CD4-positive, alpha-beta T cell (primary cell): ENCODE measurements around the gene RPL37A. TPM values are rescaled to one million over a fixed set of nuclear protein-coding genes. Genes with fewer than 3 reads are reported as not detected.

Experiments
- ATAC-seq: fragments of 200-7000 bp; cut with Tn5 transposase; one replicate; pipeline ENCODE4 v1.10.0; 2022; ENCODE audit warnings: mild to moderate bottlenecking; ENCODE audit not compliant: poor library complexity
- CTCF ChIA-PET: fragments of 350-600 bp; sonication (Branson Sonifier 250); formaldehyde crosslinking; loops from one replicate; lab custom pipeline; 2021; ENCODE audit warnings: antibody characterized with exemption, inconsistent platforms; lab: Charles Lee
- POLR2A ChIA-PET: fragments of 350-600 bp; sonication (Branson Sonifier 250); formaldehyde crosslinking; loops from one replicate; lab custom pipeline; 2021; ENCODE audit warnings: antibody characterized with exemption, inconsistent platforms; lab: Charles Lee
- DNase-seq, 14 experiments: peaks; one replicate each; pipeline ENCODE4 v3.0.0-alpha.2; 2013 to 2020; ENCODE audit warnings: mixed read lengths in 2 of 14
- H3K27ac ChIP-seq, 2 donors: one replicate each; pipeline versions ENCODE4 v1.5.1 to v1.7.0; 2013; ENCODE audit warnings: low read length in 2 of 2, low read depth in 1 of 2, mild to moderate bottlenecking in 1 of 2
- H3K27me3 ChIP-seq, 2 experiments: 1 replicate in 1 of 2; 2 replicates in 1 of 2; pipeline versions ENCODE4 v1.6.1 to v1.7.0; 2013; ENCODE audit warnings: low read length in 2 of 2, control low read depth in 1 of 2, mild to moderate bottlenecking in 1 of 2, moderate library complexity in 1 of 2; ENCODE audit not compliant: insufficient read depth in 2 of 2, control insufficient read depth in 1 of 2
- H3K36me3 ChIP-seq: one replicate; pipeline ENCODE4 v1.6.1; 2013; ENCODE audit warnings: low read length, control low read depth; ENCODE audit not compliant: insufficient read depth
- H3K4me1 ChIP-seq: one replicate; pipeline ENCODE4 v1.6.1; 2013; ENCODE audit warnings: low read length, control low read depth; ENCODE audit not compliant: insufficient read depth
- H3K4me3 ChIP-seq: one replicate; pipeline ENCODE4 v1.5.1; 2013; ENCODE audit warnings: mild to moderate bottlenecking, low read length, moderate library complexity
- H3K9me3 ChIP-seq, 2 experiments: 1 replicate in 1 of 2; 2 replicates in 1 of 2; pipeline versions ENCODE4 v1.6.1 to v1.7.0; 2013; ENCODE audit warnings: low read length in 2 of 2, mild to moderate bottlenecking in 2 of 2, control low read depth in 1 of 2, moderate library complexity in 1 of 2; ENCODE audit not compliant: control insufficient read depth in 1 of 2, insufficient read depth in 1 of 2
- H3K27ac Mint-ChIP-seq: one replicate; pipeline ENCODE4 v1.8.0; 2020; ENCODE audit warnings: mixed read lengths
- H3K27me3 Mint-ChIP-seq: one replicate; pipeline ENCODE4 v1.8.0; 2021; ENCODE audit warnings: mixed read lengths
- H3K36me3 Mint-ChIP-seq: one replicate; pipeline ENCODE4 v1.8.0; 2021; ENCODE audit warnings: low read depth, mixed read lengths
- H3K4me1 Mint-ChIP-seq: one replicate; pipeline ENCODE4 v1.8.0; 2021; ENCODE audit warnings: low read depth, mixed read lengths
- H3K4me3 Mint-ChIP-seq: one replicate; pipeline ENCODE4 v1.8.0; 2020; ENCODE audit warnings: mild to moderate bottlenecking, mixed read lengths
- H3K9me3 Mint-ChIP-seq: one replicate; pipeline ENCODE4 v1.8.0; 2020; ENCODE audit warnings: mixed read lengths
- intact Hi-C, 2 experiments: fragments of 100-400 bp; cut with DNase I in 1 of 2; cut with micrococcal nuclease in 1 of 2; formaldehyde crosslinking; loops; one replicate each; pipeline versions ENCODE4 v1.15.1 to v1.9.0; 2023 to 2025; cut with DNase I, micrococcal nuclease
- total RNA-seq, 174 experiments: library from RNA in 2 of 174; stranded (reverse) in 2 of 174; gene quantifications; one replicate each; pipeline ENCODE4 v1.2.3 and lab custom pipeline; 2021 to 2026
- TF ChIP-seq, protein P1 (sequence below): fragments of 200-600 bp; IDR thresholded peaks from one replicate; pipeline ENCODE4 v1.8.0; 2022; ENCODE audit warnings: antibody characterized with exemption, mild to moderate bottlenecking

RPL37A gene
- total RNA-seq, 2 experiments from 2014 or later, result 4,138 to 4,142 TPM

DNA sequence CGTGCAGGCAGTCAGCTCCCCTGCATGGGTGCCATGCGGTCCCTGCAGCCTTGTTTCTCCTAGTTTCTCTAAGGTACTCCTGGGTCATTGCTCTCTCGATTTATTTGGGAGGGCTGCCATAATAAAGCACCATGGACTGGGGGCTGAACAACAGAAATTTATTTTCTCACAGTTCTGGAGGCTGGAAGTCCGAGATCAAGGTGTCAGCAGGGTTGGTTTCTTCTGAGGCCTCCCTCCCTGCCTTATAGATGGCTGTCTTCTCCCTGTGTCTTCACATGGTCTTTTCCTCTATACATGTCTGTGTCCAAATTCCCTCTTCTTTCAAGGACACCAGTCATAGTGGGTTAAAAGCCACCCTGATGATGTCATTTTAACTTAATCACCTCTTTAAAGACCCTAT, 40.5 kb downstream of the RPL37A start:
- no peaks in the 10 kb centered on the region for H3K9me3 ChIP-seq
- H3K4me3 Mint-ChIP-seq, result no peak overlapping the region
- ChIA-PET POLR2A (no interaction called here), CTCF (no interaction called here)
- H3K27me3 Mint-ChIP-seq, result no peaks in the 10 kb centered on the region
- H3K27ac Mint-ChIP-seq, result no peak overlapping the region
- no peaks in the 10 kb centered on the region for H3K4me1 Mint-ChIP-seq
- TF ChIP-seq, protein P1, sequence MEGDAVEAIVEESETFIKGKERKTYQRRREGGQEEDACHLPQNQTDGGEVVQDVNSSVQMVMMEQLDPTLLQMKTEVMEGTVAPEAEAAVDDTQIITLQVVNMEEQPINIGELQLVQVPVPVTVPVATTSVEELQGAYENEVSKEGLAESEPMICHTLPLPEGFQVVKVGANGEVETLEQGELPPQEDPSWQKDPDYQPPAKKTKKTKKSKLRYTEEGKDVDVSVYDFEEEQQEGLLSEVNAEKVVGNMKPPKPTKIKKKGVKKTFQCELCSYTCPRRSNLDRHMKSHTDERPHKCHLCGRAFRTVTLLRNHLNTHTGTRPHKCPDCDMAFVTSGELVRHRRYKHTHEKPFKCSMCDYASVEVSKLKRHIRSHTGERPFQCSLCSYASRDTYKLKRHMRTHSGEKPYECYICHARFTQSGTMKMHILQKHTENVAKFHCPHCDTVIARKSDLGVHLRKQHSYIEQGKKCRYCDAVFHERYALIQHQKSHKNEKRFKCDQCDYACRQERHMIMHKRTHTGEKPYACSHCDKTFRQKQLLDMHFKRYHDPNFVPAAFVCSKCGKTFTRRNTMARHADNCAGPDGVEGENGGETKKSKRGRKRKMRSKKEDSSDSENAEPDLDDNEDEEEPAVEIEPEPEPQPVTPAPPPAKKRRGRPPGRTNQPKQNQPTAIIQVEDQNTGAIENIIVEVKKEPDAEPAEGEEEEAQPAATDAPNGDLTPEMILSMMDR, result no peak
- H3K27me3 ChIP-seq, result no peaks in the 10 kb centered on the region
- no peaks in the 10 kb centered on the region for H3K36me3 ChIP-seq
- intact Hi-C loops, result no loop called here
- H3K4me3 ChIP-seq, result no peak overlapping the region
- no peaks in the 10 kb centered on the region for H3K36me3 Mint-ChIP-seq
- DNase-seq (no peak), ATAC-seq (no peak)
- no peaks in the 10 kb centered on the region for H3K9me3 Mint-ChIP-seq
- H3K27ac ChIP-seq, result no peak overlapping the region
- no peaks in the 10 kb centered on the region for H3K4me1 ChIP-seq

DNA sequence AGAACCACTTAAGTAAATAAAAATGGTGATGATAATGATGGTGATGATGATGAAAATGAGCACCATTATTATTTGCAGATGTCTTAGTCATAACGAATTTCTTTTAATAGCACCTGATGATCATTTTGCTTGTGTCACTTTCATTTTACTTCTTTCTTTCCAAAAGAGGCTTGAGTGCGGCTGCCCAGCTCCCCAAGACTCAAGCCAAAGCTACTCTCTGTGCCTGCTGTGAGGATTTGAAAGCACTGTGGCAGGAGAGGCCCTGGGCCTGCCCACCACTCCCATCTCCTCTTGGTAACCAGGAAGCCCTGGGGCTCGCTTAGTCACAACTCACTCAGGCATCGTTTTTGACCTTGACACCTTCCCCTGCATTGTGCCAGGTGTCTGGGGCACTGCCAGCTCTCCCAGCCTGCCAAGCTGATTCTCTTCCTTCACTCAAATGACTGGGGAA, 41.2 kb downstream of the RPL37A start:
- H3K27me3 ChIP-seq, result no peaks in the 10 kb centered on the region
- ATAC-seq (no peak), DNase-seq (no peak)
- no peak overlapping the region for H3K4me3 Mint-ChIP-seq
- POLR2A ChIA-PET, result no interaction called here
- no peaks in the 10 kb centered on the region for H3K36me3 ChIP-seq
- H3K9me3 ChIP-seq, result no peaks in the 10 kb centered on the region
- TF ChIP-seq, protein P1, result no peak
- H3K27ac Mint-ChIP-seq, result no peak overlapping the region
- H3K4me1 ChIP-seq, result no peaks in the 10 kb centered on the region
- H3K4me1 Mint-ChIP-seq, result no peaks in the 10 kb centered on the region
- CTCF ChIA-PET, result no interaction called here
- no peak overlapping the region for H3K4me3 ChIP-seq
- no peak overlapping the region for H3K27ac ChIP-seq
- no peaks in the 10 kb centered on the region for H3K27me3 Mint-ChIP-seq
- no peaks in the 10 kb centered on the region for H3K36me3 Mint-ChIP-seq
- H3K9me3 Mint-ChIP-seq, result no peaks in the 10 kb centered on the region
- intact Hi-C loops, result no loop called here

GRCh38 chr2:216540920-216541319, 42.3 kb downstream of the RPL37A start:
- no peaks in the 10 kb centered on the region for H3K4me1 Mint-ChIP-seq
- DNase-seq (no peak), ATAC-seq (no peak)
- H3K27me3 Mint-ChIP-seq, result no peaks in the 10 kb centered on the region
- H3K36me3 Mint-ChIP-seq, result no peaks in the 10 kb centered on the region
- TF ChIP-seq, protein P1, result no peak
- H3K4me3 Mint-ChIP-seq, result no peak overlapping the region
- no peak overlapping the region for H3K4me3 ChIP-seq
- no peaks in the 10 kb centered on the region for H3K4me1 ChIP-seq
- no peaks in the 10 kb centered on the region for H3K9me3 ChIP-seq
- no peaks in the 10 kb centered on the region for H3K36me3 ChIP-seq
- no peaks in the 10 kb centered on the region for H3K9me3 Mint-ChIP-seq
- H3K27ac ChIP-seq, result no peak overlapping the region
- intact Hi-C loops, result no loop called here
- CTCF ChIA-PET, result no interaction called here
- no peak overlapping the region for H3K27ac Mint-ChIP-seq
- peaks cover 0 to 2% of the 10 kb centered on the region in 2 experiments for H3K27me3 ChIP-seq
- POLR2A ChIA-PET, result no interaction called here
